ENCODE results near the gene CSF3R.

Gene CSF3R

GRCh38 chr1:36482724-36483388 is at the start of gene CSF3R:
Gene CSF3R, minus strand, starts transcription at chr1:36482913. Its CDS starts 3,417 bp downstream, at chr1:36479496.
- peak; percentile 35 for DNase-seq (ENCODE audit: low spot score)

DNA sequence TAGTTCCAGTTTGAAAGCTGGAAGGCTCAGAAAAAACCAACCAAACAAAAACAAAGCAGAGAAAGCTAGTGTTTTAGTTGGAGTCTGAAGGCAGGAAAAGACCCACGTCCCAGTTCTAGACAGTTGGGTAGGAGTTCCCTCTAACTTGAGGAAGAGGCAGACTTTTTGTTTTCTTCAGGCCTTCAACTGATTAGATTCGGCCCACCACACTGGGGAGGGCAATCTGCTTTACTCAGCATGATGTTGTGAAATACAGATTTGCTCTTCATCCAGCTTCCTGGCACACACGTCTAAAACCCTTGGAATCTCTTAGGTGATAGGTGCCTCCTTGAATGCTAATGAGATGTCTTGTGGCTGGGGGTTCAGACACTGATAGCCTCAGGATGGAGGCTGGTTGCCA is 49.1 kb upstream of the CSF3R start:
- DNase-seq (ENCODE audit: low spot score), result no peak

- no peak for DNase-seq (ENCODE audit: low spot score)
Observed at GRCh38 chr1:36530791-36531190, 48.1 kb upstream of the CSF3R start.

DNA sequence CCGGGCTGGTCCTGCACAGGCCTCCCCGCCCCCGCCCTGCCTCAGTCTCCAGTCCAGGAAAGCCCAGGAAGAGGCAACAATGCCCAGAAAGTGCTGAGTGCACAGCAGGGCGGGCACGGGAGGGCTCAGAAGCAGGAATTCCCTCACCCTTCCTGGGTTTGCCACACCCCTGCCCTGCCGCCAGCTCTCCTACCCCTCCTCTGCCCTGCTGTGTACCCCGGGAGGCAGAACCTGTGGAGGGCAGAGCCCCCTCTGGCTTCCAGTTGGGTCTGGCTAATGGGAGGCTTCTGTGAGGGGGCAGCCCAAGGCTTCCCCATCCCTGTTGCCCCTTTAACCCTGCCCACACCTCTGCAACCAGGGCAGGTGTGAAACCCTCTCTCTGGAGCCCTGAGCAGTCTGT is 47.5 kb upstream of the CSF3R start:
- DNase-seq (ENCODE audit: low spot score), result no peak

DNA sequence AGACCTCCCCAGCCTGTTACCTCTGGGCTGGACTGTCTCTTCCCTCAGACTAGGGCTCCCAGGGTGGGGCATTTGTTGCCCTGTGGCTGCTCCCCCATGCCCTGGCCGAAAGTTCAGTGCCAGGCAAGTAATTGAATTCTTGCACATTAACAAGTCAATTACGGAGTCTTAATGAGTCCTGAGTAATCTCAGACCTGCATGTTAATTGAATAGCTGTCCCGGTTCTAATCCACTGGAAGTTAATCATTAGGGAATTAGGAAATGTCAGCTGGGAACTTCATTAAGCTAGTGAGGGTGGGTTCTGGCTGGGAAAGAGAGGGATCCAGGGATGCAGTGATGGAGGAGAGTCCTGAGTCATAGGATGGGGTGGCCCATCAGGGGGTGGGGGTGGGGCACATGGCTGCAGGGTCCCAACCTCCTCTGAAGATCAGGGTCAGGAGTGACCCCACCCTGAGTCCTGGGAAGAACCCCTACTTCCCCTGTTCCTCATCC is 47.1 kb upstream of the CSF3R start:
- no peak for DNase-seq (ENCODE audit: low spot score)

DNA sequence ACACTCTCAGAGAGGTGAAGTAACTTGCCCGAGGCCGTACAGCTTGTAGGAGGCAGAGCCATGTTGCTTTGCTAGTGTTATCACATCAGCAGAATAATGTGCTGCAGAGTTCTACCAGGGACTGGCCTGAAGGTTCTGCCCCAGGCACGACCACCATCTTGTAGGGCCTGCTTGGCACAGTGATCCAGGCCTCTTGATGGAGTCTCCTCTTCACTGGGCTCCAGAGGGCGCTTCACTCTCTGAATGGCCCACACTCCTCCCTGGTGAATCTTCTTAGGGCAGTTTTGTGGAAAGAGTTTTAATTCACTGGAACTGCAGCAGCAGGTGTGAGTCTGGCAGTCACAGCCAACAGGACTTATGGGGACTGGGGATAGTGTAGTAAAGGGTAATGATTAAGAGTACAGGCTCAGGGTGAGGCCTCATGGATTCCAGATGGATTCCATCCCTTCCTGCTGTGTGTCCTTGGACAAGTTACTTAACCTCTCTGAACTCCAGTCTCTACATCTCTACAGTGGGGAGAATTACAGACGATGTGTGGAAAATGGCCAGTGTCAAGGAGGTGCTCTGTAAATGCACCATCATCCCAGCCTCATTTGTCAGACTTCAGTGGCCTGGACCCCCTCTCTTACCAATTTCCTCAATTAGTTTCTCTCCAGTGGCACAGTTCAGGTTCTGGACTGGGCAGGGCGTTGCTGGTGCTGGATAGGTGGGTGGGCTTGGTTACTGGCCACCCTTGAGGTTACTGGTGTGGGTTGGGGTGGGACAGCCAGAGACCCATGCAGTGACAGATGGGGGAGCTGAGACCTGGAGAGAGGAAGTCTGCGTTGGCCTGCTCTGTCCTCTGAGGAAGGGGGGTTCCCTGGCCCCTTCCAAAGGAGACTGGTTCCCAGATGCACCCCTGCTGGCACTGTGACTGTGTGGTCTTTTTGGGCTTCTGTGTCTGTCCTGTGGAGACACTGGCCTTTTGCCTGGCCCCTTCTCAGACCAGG is 45.9 kb upstream of the CSF3R start:
- no peak for DNase-seq (ENCODE audit: low spot score)

- no peak for DNase-seq (ENCODE audit: low spot score)
Observed at GRCh38 chr1:36525166-36525565, 42.5 kb upstream of the CSF3R start.

DNA sequence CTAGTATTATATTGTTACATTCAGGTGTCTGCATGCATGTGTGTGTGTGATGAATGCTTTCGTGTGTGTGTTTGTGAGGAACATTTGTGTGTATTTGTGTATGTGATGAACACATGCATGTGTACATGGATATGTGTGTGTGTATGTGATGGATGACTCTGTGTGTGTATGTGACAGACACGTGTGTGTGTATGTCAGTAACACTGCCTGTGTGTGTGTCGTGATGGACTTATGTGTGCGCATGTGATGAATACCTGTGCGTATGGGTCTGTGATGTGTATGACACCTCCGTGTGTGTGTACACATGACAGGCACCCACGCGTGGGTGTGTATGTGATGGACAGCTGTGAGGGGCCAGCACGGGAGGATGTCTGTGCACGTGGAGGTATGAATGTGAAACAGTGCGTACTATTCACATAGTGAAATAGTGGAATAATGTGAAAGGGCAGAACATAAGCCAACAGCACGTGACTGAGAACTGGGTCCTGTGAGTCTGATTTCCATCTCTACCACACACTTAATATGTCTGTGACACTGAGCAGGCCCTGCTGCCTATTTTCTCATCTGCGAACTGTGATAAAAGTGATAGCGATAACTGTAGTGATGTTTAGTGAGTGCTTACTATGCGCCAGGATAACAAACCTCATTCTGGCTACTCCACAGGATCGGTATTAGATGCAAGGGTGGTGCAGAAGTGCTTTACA is 41.8 kb upstream of the CSF3R start:
- DNase-seq (ENCODE audit: low spot score), result no peak

GRCh38 chr1:36523850-36524249 is 41.1 kb upstream of the CSF3R start:
- no peak for DNase-seq (ENCODE audit: low spot score)

GRCh38 chr1:36523230-36523495 is 40.5 kb upstream of the CSF3R start:
- DNase-seq (ENCODE audit: low spot score), result no peak

DNA sequence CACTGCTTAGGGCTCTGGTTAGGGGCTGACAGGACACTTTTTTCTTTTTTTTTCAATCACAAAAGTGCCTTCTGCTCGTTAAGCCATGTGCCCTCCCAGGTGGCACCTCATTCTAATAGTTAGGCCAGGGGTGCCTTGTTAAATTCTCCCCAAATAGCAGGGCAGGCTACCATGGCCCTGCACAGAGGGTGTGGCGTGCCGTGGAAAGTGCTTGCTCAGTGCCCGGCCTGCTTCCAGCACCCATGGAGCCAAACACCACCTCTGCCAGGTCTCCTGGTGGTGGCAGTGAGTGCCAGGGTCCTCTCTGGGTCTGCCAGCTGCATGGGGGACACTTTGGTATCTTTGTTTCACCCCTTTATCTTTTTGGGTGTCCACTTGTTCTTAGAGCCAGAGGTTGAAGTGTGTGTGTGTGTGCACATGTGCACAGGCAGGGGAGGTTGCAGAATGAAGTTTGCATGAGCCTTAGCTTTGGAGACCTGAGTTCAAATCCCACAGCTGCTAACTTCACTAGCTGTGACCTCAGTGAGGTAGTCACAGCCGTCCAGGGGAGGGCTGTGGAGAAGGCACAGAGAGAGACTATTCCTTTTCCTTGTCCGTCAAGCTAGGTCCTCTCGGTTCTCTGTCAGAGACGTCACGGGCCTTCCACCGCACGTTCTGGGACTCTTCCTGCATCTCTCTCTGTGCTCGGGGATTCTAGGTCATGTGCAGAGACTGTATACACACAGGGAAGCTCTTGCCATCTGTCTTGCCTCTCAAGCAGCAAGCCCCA is 39.9 kb upstream of the CSF3R start:
- DNase-seq (ENCODE audit: low spot score), result no peak

DNA sequence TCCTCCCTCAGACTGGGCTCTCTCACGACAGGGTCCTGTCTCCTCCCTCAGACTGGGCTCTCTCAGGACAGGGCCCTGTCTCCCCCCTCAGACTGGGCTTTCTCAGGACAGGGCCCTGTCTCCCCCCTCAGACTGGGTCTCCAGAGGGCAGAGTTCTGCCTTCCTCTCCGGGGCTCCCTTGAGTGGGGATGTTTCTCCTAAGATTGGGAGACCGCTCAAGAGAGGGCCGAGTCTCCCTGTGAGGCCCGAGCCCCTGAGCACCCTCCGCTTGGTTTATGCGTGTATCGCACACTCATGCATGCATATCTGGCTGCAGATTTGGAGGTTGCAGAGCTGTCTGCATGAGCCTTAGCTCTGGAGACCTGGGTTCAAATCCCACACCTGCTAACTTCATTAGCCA is 39.3 kb upstream of the CSF3R start:
- no peak for DNase-seq (ENCODE audit: low spot score)

DNA sequence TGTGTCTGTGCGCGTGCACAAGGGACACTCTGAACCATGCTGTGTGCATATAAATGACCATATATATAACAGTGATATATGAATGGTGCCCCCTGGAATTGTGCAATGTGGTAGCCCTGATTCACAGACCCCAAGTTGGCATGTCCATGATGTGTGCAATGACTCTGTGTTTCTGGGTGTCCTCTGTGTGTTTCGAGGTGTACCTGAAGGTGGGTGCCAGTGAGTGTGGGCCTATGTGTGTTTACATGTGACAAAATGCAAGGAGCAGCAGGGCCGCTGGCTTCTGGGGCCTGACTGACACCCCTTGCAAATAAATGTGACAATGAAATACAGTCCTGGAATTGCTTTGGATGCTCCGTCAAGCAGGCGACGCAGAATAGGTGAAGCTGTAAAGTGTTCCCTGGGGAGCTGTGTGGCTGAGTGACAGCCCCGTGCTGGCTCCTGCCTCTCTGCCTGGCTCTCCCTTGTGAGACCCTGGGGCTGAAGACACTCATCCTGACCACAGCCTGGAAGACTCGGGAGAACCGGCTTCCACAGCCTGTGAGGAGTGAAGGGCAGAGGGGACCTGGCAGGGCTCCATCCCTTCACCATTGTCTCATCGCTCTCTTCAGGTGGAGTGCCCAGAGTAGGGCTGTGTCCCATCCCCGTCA is 38.2 kb upstream of the CSF3R start:
- DNase-seq (ENCODE audit: low spot score), result no peak

GRCh38 chr1:36520056-36520455 is 37.3 kb upstream of the CSF3R start:
- no peak for DNase-seq (ENCODE audit: low spot score)

DNA sequence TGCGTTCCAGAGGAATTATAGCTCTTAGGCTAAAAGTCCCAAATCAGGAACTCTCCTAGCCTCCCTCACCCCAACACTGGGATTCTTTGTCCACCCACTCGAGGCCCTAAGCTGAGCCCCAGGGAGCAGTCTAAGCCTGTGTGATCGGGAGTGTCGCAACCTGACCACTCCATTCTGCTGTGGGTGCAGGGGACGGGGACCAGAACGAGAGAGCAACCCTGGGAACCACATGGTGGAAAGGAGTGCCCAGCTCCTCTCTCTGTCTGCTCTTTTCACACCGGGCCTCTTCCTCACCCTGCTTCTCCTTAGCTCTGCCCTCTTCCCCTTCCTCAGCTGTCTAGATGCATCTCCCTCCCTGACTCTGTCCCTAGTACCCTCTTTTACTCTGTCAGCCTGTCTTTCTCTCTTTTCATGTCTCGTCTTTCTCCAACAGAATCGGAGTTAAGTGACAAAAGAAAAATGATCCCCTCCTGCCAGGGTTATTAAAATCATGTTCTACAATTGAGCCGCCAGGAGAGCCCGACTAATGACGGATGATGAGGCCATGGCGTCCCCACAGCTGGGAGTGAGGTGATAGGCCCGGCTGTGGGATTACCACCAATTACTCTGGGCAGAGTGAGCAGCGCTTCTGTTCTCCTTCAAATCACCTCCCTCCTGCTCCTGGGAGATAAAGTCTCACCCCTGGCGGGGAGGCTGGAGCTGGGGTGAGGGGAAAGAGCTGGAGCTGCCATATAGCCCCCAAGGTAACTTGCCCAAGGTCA is 34.5 kb upstream of the CSF3R start:
- DNase-seq (ENCODE audit: low spot score), result no peak

DNA sequence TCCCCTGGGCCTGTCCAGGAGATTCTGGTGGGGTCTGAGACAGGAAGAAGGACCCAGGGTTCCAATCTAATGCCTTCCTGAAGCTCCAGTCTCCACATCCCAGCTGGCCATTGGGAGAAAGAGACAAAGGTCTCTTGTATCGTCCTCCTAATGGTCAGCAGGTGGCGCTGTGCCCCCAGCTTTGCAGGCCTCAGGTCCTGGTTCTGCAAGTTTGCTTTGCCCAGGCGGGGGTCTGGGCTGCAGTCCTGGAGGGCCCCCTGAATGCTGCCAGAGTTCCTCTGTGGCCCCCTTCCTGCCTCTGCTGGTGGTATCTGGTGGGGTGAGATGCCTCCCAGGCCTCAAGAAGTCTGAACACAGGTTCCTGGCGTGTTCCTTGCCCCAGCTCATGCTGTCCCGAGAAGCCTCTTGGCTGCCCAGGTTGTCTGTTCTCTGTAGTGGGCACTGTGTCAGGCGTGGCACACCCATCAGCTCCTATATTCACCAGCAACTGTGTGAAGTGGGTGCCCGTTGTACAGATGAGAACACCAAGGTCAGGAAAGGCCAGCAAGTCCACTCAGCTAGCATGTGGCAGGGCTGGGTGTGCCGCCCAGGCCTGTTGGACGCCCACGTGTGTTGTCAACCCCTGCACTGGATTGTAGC is 33.8 kb upstream of the CSF3R start:
- peak; percentile 80 for DNase-seq (ENCODE audit: low spot score)

DNA sequence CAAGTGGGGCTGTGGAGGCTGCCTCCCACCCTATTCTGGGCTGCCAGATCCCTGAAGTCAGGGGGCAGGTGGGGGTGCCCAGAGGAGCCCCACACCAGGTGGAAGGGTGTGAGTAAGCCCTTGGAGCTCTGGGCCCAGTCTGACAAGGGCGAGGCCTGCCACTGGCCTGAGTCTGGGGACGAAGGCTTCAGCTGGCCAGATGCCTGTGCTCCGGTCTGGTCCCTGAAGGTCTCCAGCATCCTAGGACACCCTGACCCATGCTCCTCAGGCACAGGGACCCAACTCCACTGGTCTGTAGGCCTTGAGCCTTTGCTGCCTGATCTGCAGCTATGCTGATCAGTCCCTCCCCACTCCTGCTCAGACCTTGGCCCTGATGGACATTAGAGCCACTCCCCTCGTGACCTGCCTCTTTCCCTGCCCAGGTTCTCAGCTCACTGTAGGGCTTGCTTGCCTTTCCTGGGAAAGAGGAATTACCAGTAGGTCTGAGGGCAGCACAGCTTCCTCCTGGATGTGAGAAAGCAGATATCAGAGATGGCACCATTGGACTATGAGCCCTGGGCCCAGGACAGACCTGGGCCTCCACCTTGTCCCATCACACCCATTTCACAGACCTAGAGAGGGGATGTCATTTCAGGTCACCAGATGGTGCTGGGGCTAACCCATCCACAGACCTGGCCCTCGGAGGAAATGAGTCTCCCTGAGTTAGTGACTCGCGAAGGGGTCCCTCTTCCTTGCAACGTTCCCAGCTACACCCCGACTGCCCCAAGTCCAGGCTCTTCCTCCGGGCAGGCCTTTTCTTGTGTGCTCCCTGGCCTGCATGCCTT is 32.8 kb upstream of the CSF3R start:
- DNase-seq (ENCODE audit: low spot score), result no peak

GRCh38 chr1:36514501-36514900 is 31.8 kb upstream of the CSF3R start:
- no peak for DNase-seq (ENCODE audit: low spot score)
